ENCODE data around the gene DDRGK1.
"Not testable (repeated sequence)": the region's sequence is repeated elsewhere in the genome, so short reads cannot be mapped to it uniquely, and the experiment has no call there.

Gene DDRGK1

GRCh38 chr20:3215359-3215917 is 11.0 kb upstream of the DDRGK1 start:
- not testable (repeated sequence) for DNase-seq (ENCODE audit: low spot score)

GRCh38 chr20:3213226-3213625 is 8.7 kb upstream of the DDRGK1 start:
- DNase-seq (ENCODE audit: low spot score): no peak

- DNase-seq (ENCODE audit: low spot score): no peak
Observed at GRCh38 chr20:3210346-3210745, 5.9 kb upstream of the DDRGK1 start.

- peak; percentile 17 for DNase-seq (ENCODE audit: low spot score)
Observed at GRCh38 chr20:3209946-3210317, 5.5 kb upstream of the DDRGK1 start.

- peak; percentile 63 for DNase-seq (ENCODE audit: low spot score)
Observed at GRCh38 chr20:3209257-3209945, 4.9 kb upstream of the DDRGK1 start, which contains the start of gene ITPA. Gene ITPA (plus strand): TSS chr20:3209498. CDS start chr20:3209552, 54 bp downstream.

GRCh38 chr20:3208786-3209256 is 4.3 kb upstream of the DDRGK1 start:
- DNase-seq (ENCODE audit: low spot score): peak; percentile 21

GRCh38 chr20:3203315-3204123 is 963 bp downstream of the DDRGK1 start:
- peak; percentile 65 for DNase-seq (ENCODE audit: low spot score)

GRCh38 chr20:3202965-3203314 is 1.5 kb downstream of the DDRGK1 start:
- no peak for DNase-seq (ENCODE audit: low spot score)

GRCh38 chr20:3199976-3200755 is 4.3 kb downstream of the DDRGK1 start:
- DNase-seq (ENCODE audit: low spot score): no peak

GRCh38 chr20:3199206-3199605 is 5.3 kb downstream of the DDRGK1 start:
- no peak for DNase-seq (ENCODE audit: low spot score)

GRCh38 chr20:3195590-3196237 is 8.8 kb downstream of the DDRGK1 start:
- no peak for DNase-seq (ENCODE audit: low spot score)

- DNase-seq (ENCODE audit: low spot score): no peak
Observed at GRCh38 chr20:3194617-3195280, 9.7 kb downstream of the DDRGK1 start.

- no peak for DNase-seq (ENCODE audit: low spot score)
Observed at GRCh38 chr20:3193806-3194616, 10.5 kb downstream of the DDRGK1 start.

GRCh38 chr20:3192226-3193015 is 12.1 kb downstream of the DDRGK1 start:
- no peak for DNase-seq (ENCODE audit: low spot score)

GRCh38 chr20:3190681-3191111 is 13.8 kb downstream of the DDRGK1 start:
- DNase-seq (ENCODE audit: low spot score): no peak

GRCh38 chr20:3189561-3190131 is 14.8 kb downstream of the DDRGK1 start:
- DNase-seq (ENCODE audit: low spot score): no peak

- DNase-seq (ENCODE audit: low spot score): peak; percentile 10
Observed at GRCh38 chr20:3188823-3189413, 15.6 kb downstream of the DDRGK1 start.

GRCh38 chr20:3187861-3188260 is 16.6 kb downstream of the DDRGK1 start:
- not testable (repeated sequence) for DNase-seq (ENCODE audit: low spot score)

Data from kidney tubule cell (primary cell).